Epithelial cell of proximal tubule (primary cell): Measurements from ENCODE around the gene ZDHHC22. TPM values are rescaled to one million over a fixed set of nuclear protein-coding genes. Genes with fewer than 3 reads are reported as not detected.

ENCODE experiments used
- DNase-seq: peaks from one replicate; pipeline ENCODE4 v3.0.0-alpha.2; 2011; ENCODE audit warnings: low read depth
- H3K4me3 ChIP-seq: 2 replicates; pipeline ENCODE4 v1.5.1; 2011; ENCODE audit warnings: low read depth, mild to moderate bottlenecking, low read length
- CTCF ChIP-seq: conservative IDR thresholded peaks from 2 replicates; pipeline ENCODE4 v1.5.1; 2012; ENCODE audit warnings: low read depth, mild to moderate bottlenecking, low read length
- total RNA-seq: library from RNA; depleted of rRNA; stranded (reverse); fragments of >200 nt; gene quantifications from 2 replicates; pipeline ENCODE4 v1.2.3, GENCODE V29; 2015

Gene ZDHHC22
- total RNA-seq, 1 donor from 2014 or later = not detected

GRCh38 chr14:77088645-77089044, 52.9 kb downstream of the ZDHHC22 start:
- DNase-seq = no peak
- TF ChIP-seq CTCF = no peak
- no peak overlapping the region for H3K4me3 ChIP-seq

GRCh38 chr14:77088219-77088618, 53.4 kb downstream of the ZDHHC22 start:
- H3K4me3 ChIP-seq = no peak overlapping the region
- DNase-seq = no peak
- TF ChIP-seq CTCF = no peak

GRCh38 chr14:77087631-77088030, 54.0 kb downstream of the ZDHHC22 start:
- H3K4me3 ChIP-seq = no peak overlapping the region
- no peak for DNase-seq
- TF ChIP-seq CTCF = no peak

GRCh38 chr14:77086951-77087350, 54.6 kb downstream of the ZDHHC22 start:
- no peak for DNase-seq
- no peak overlapping the region for H3K4me3 ChIP-seq
- no peak for TF ChIP-seq CTCF

GRCh38 chr14:77086017-77086727, 55.4 kb downstream of the ZDHHC22 start:
- TF ChIP-seq CTCF = no peak
- no peak overlapping the region for H3K4me3 ChIP-seq
- DNase-seq = no peak

GRCh38 chr14:77085538-77085937, 56.1 kb downstream of the ZDHHC22 start:
- TF ChIP-seq CTCF = no peak
- DNase-seq = no peak
- H3K4me3 ChIP-seq = no peak overlapping the region

GRCh38 chr14:77084985-77085384, 56.6 kb downstream of the ZDHHC22 start:
- H3K4me3 ChIP-seq = no peak overlapping the region
- no peak for TF ChIP-seq CTCF
- no peak for DNase-seq
